Activated T-helper 1 cell treated with anti-CD3 and anti-CD28 coated beads, Interleukin-2, amount 50 U/mL, for 16 hours (primary cell): ENCODE measurements around the gene EEF2.

ENCODE experiments used
- DNase-seq, 2 donors: peaks; one replicate each; pipeline ENCODE4 v3.0.0-alpha.2; 2020; ENCODE audit warnings: low read depth in 1 of 2, low spot score in 1 of 2

Gene EEF2

GRCh38 chr19:3986260-3987041 is 1.2 kb upstream of the EEF2 start:
- no peak for DNase-seq

DNA sequence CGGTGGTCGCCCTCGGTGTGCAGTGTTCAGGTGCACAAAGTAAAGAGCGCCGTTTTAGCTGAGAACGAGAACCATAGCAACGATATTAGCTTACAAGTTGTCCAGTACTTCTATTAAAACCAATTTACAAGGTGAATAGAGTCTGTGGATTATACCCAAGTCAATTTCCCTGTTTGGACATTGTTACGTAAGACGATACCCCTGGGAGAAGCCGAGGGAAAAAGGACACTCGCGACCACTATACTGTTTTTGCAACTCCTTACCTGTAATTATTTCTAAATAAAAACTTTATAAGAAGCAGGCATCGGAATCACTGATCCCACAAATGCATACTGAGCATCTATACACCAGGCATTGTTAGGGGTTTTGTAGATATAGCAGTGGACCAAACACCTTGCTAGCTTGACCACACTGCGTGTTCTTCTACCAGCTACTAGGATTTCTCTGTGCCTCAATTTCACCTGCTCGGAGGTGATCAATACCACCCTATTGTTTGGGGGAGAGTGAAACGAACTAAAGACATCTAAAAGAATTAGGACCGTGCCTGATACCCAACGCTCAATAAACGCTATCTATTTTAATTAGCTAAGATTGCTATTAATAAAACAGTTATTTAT is 488 bp upstream of the EEF2 start:
- DNase-seq = no peak

- DNase-seq = no peak
Observed at GRCh38 chr19:3984584-3984907, 717 bp downstream of the EEF2 start.

GRCh38 chr19:3983936-3984583 is 1.2 kb downstream of the EEF2 start:
- no peak for DNase-seq

GRCh38 chr19:3983542-3983914 is 1.7 kb downstream of the EEF2 start:
- DNase-seq = no peak

DNA sequence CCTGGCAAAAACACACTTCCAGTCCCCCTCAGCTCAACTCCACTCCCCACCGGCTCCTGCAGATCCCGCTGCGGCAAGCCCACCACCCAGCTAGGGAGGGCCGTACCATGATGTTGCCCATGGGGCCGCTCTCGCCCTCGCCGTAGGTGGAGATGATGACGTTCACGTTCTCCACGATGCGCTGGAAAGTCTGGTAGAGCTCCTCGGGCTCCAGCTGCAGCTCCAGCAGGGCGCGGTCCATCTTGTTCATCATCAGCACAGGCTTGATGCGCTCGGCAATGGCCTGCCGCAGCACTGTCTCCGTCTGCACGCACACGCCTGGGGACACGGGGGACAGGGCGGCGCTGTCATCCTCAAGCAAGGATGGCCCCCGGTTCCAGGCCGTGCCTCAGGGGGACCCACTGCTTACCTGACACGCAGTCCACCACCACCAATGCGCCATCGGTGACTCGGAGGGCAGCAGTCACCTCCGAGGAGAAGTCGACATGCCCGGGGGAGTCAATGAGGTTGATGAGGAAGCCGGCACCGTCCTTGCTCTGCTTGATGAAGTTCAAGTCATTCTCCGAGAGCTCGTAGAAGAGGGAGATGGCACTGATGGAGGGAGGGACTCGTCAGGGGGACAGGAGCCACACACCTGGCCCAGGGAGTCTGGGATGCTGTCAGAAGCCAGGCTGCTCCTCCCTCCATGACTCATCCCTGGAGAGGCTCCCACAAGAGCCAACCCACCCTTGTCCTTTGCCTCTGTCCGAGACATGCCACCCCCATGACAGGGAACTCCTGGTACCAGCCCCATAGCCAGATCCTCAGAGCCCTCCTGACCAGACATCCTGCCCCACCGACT is 2.3 kb downstream of the EEF2 start:
- DNase-seq = no peak

- no peak for DNase-seq
Observed at GRCh38 chr19:3981736-3982681, 3.3 kb downstream of the EEF2 start.

DNA sequence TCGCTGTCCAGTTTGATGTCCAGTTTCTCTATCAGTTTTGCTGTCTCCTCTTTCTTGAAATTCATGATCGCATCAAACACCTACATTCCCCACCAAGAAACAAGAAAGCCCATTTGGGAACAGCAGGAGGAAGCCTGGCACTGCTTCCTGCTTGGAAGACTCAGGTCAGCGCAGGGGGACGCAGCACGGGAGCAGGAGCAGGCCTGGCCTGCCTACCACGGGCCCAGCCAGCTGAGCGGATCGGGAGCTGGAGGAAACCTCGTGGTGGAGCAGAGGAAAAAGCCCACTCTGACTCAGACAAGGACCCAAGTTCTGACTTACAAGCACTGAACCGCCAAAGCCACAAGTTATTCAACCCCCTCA is 3.9 kb downstream of the EEF2 start:
- no peak for DNase-seq

- no peak for DNase-seq
Observed at GRCh38 chr19:3980353-3981251, 4.7 kb downstream of the EEF2 start.

GRCh38 chr19:3979674-3980352 is 5.5 kb downstream of the EEF2 start:
- DNase-seq = no peak

GRCh38 chr19:3979289-3979673 is 6.0 kb downstream of the EEF2 start:
- no peak for DNase-seq

DNA sequence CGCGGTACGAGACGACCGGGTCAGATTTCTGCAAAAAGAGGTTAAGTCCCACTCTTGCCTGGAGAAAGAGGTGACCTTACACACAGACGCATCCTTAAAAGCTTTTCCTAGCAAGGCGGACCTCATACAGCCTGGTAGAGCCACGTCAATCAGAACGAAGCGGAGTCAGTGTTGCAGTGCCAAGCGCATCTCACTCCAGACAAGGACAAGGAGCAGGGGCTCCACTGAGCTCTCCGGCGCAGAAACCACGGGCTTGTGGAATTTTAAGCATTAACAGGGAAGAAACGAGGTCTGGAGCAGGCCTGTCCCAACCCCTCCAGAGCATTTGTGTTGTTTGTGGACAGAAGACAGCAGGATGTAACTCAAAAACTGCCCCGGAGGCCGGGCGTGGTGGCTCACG is 7.1 kb downstream of the EEF2 start:
- no peak for DNase-seq

- no peak for DNase-seq
Observed at GRCh38 chr19:3977242-3978143, 7.8 kb downstream of the EEF2 start.

GRCh38 chr19:3976495-3977241 is 8.6 kb downstream of the EEF2 start:
- no peak for DNase-seq

DNA sequence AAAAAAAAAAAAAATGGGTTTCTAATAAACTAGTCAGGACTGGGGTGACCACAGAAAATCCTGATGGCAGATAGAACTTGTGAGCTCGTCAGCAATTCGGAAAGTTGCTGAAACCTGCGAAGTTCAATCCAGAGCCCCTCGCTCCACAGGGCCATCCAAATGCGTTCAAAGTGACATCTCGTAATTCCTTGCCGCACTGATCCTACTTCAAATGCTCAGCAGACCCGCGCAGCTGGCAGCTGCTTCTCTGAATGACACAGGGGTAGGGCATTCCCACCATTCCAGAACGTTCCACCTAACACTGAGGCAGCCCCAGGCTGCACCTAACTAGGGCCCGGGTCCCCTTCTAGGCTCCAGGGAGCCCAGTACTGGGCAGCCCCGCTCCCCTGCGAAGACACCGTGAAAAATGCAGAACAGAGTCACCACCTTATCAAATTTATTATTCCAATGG is 9.6 kb downstream of the EEF2 start:
- DNase-seq = no peak

- no peak for DNase-seq
Observed at GRCh38 chr19:3975144-3975543, 10.1 kb downstream of the EEF2 start.
